ENCODE data around the gene FLYWCH2. TPM values are rescaled to one million over a fixed set of nuclear protein-coding genes. Genes with fewer than 3 reads are reported as not detected.
A peak's percentile ranks its signal among the peaks of the same experiment; 100 is the strongest.
"Not testable (repeated sequence)": the region's sequence is repeated elsewhere in the genome, so short reads cannot be mapped to it uniquely, and the experiment has no call there.

Gene FLYWCH2
- total RNA-seq, 1 donor from 2014 or later, result 26.9 TPM

DNA sequence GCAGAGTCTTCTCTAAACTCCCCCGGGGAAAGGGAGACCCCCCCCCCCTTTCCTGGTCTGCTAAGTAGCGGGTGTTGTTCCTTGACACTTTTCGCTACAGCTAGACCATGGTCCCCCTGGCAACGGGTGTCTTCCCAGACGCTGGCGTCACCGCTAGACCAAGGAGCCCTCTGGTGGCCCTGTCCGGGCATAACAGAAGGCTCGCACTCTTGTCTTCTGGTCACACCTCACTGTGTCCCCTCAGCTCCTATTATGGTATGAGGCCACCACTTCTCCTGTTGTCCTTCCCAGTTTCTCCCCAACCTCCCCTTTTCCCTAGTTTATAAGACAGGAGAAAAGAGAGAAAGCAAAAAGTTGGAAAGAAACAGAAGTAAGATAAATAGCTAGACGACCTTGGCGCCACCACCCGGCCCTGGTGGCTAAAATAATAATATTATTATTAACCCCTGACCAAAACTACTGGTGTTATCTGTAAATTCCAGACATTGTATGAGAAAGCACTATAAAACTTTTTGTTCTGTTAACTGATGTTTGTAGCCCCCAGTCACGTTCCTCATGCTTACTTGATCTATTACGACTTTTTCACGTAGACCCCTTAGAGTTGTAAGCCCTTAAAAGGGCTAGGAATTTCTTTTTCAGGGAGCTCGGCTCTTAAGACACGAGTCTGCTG is 24.2 kb downstream of the FLYWCH2 start:
- TF ChIP-seq, protein P1, sequence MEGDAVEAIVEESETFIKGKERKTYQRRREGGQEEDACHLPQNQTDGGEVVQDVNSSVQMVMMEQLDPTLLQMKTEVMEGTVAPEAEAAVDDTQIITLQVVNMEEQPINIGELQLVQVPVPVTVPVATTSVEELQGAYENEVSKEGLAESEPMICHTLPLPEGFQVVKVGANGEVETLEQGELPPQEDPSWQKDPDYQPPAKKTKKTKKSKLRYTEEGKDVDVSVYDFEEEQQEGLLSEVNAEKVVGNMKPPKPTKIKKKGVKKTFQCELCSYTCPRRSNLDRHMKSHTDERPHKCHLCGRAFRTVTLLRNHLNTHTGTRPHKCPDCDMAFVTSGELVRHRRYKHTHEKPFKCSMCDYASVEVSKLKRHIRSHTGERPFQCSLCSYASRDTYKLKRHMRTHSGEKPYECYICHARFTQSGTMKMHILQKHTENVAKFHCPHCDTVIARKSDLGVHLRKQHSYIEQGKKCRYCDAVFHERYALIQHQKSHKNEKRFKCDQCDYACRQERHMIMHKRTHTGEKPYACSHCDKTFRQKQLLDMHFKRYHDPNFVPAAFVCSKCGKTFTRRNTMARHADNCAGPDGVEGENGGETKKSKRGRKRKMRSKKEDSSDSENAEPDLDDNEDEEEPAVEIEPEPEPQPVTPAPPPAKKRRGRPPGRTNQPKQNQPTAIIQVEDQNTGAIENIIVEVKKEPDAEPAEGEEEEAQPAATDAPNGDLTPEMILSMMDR (IDR thresholded peaks at IDR 0.05; ENCODE audit: unreplicated experiment), result peak; percentile 55
- H3K36me3 Mint-ChIP-seq (ENCODE audit: insufficient read depth); DNase-seq (ENCODE audit: low spot score, unreplicated experiment); H3K27me3 Mint-ChIP-seq; H3K27ac Mint-ChIP-seq; H3K9me3 Mint-ChIP-seq (ENCODE audit: low read depth); H3K4me3 Mint-ChIP-seq (ENCODE audit: low read depth); H3K4me1 Mint-ChIP-seq (ENCODE audit: low read depth): not testable (repeated sequence)

DNA sequence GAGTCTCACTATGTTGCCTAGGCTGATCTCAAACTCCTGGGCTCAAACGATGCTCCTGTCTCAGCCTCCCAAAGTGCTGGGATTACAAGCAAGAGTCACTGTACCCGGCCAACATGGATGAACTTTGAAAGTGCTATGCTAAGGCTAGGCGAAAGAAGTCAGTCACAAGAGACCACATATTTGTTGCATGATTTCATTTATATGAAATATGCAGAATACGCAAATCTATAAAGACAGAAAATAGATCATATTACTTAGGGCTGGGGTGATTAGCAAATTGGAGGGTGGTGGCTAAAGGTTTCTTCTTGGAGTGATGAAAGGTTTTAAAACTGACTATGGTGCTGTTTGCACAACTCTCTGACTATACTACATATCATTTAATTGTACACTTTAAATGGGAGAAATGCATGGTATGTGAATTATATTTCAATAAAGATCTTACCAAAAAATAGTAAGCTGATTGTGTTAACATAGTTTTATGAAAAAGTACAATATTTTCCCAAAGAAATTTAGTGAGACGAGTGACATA is 27.5 kb downstream of the FLYWCH2 start:
- no peak overlapping the region for H3K27ac Mint-ChIP-seq
- H3K4me3 Mint-ChIP-seq (ENCODE audit: low read depth), result peak overlapping the region; percentile 19
- no peaks in the 10 kb centered on the region for H3K9me3 Mint-ChIP-seq (ENCODE audit: low read depth)

DNA sequence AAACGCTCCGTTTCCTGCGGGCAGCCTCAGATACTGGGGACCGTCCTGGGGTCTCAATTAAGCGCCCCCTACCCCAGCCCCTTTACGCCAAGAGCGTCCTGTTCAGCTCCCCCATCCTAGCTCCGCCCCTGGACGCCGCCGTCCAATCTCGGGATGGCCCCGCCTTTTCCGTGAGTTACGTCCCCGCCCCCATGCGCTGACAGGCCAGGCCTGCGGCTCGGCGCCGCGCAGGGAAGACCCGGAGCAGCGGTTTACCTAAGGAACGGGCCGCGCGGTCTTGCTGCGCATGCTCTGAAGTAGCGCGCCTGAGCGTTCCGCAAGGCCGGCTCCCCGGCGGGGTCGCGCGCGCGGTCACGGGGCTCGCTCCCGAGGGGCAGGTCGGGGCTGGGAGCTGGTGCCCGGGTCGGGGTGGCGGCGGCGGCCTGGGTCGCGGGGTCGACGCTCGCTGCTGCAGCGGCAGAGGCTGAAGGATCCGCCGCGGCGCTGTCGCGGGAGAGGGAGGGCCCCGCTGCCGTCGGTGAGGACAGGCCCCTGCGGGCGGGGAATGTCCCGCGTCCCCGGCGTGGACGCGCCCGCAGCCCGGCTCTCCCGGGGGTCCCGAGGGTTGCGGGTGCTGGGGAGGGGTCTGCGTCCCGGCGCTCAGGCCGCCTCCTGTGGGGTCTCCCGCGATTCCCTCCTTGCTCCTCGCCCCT is 28.8 kb downstream of the FLYWCH2 start, which contains the start of gene FLYWCH1:
Gene FLYWCH1 (plus strand): TSS at position 294 of the 692 bp plus-strand sequence. CDS start 17,755 bp downstream, outside the sequence.
- Mint-ChIP-seq H3K27ac (peak within 1 kb of the TSS; percentile 89), H3K4me3 (ENCODE audit: low read depth) (peak within 1 kb of the TSS; percentile 83), H3K36me3 (ENCODE audit: insufficient read depth) (no peaks in the 10 kb centered on the region), H3K9me3 (ENCODE audit: low read depth) (no peaks in the 10 kb centered on the region), H3K27me3 (peaks cover 17% of the 10 kb centered on the region), H3K4me1 (ENCODE audit: low read depth) (peaks cover 4% of the 10 kb centered on the region)
- DNase-seq (ENCODE audit: low spot score, unreplicated experiment), result peak; percentile 97
- TF ChIP-seq, protein P1 (IDR thresholded peaks at IDR 0.05; ENCODE audit: unreplicated experiment), result no peak

More for the DNA sequence above, 27.5 kb downstream of the FLYWCH2 start:
- peaks cover 4% of the 10 kb centered on the region for H3K4me1 Mint-ChIP-seq (ENCODE audit: low read depth)
- TF ChIP-seq, protein P1 (IDR thresholded peaks at IDR 0.05; ENCODE audit: unreplicated experiment), result no peak
- H3K27me3 Mint-ChIP-seq, result peaks cover 17% of the 10 kb centered on the region
- DNase-seq (ENCODE audit: low spot score, unreplicated experiment), result no peak
- H3K36me3 Mint-ChIP-seq (ENCODE audit: insufficient read depth), result no peaks in the 10 kb centered on the region

DNA sequence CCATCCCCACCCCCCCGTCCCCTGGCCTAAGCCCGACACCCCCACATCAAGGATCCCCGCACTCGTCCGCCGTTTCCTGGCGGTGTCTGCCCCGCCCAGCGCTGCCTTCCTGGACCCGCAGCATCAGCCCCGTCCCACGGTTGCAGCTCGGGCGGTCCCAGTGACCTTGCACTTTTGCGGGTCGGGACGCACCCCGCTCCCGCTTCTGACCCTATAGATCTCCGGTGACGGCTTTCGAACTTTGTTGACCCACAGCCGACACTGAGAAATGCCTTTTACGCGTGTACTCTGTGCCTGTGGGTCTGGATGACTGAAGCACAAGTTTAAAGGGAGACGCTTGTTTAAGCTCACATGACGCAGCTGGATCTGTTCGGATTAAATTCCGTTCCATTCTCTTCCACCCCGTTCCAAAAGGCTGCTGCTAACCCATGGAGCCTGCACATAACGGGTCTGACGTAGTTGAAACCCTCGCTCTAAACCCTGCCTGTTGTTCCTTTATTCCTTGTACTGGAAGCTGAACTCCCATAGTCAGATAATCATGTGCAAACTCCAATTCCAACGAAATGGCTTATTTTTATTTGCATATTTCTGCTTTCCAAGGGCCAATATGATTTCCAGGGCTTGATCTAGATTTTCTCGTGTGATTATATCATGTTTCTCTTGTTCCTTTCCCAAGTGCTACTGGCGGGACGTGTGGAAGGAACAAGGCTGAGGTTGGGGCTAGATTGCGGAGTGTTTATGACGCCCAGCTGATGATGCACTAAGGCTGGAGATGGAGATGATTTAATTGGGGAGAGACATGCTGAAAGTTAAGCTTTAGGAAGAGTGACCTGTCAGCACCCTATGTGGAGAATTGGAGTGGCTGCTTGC is 29.6 kb downstream of the FLYWCH2 start:
- no peak for DNase-seq (ENCODE audit: low spot score, unreplicated experiment)
- peaks cover 17% of the 10 kb centered on the region for H3K27me3 Mint-ChIP-seq
- H3K4me1 Mint-ChIP-seq (ENCODE audit: low read depth), result peaks cover 4% of the 10 kb centered on the region
- H3K27ac Mint-ChIP-seq, result peak overlapping the region; percentile 55
- no peaks in the 10 kb centered on the region for H3K9me3 Mint-ChIP-seq (ENCODE audit: low read depth)
- TF ChIP-seq, protein P1 (IDR thresholded peaks at IDR 0.05; ENCODE audit: unreplicated experiment), result no peak
- H3K4me3 Mint-ChIP-seq (ENCODE audit: low read depth), result peak overlapping the region; percentile 83
- H3K36me3 Mint-ChIP-seq (ENCODE audit: insufficient read depth), result no peaks in the 10 kb centered on the region

DNA sequence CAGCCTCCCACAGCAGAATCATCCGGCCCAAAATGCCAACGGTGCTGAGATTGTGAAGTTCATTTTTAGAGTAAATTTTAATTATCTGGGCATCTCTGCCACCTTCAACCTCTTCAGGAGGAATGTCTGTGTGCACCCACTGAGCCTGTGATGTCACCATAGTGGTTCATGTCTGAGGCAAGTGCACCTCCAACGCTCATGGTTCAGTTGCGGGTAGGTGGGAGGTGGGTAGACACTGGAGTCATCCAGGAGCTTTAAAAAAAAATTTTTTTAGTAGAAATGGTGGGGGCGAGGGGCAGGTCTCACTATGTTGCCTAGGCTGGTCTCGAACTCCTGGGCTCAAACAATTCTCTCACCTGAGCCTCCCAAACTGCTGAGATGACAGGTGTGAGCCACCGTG is 30.6 kb downstream of the FLYWCH2 start:
- H3K27me3 Mint-ChIP-seq, result peaks cover 17% of the 10 kb centered on the region
- TF ChIP-seq, protein P1 (IDR thresholded peaks at IDR 0.05; ENCODE audit: unreplicated experiment), result no peak

More for the DNA sequence above, 30.6 kb downstream of the FLYWCH2 start:
- H3K9me3 Mint-ChIP-seq (ENCODE audit: low read depth), result no peaks in the 10 kb centered on the region
- no peaks in the 10 kb centered on the region for H3K36me3 Mint-ChIP-seq (ENCODE audit: insufficient read depth)
- H3K4me3 Mint-ChIP-seq (ENCODE audit: low read depth), result peak overlapping the region; percentile 83
- peaks cover 4% of the 10 kb centered on the region for H3K4me1 Mint-ChIP-seq (ENCODE audit: low read depth)
- no peak overlapping the region for H3K27ac Mint-ChIP-seq
- no peak for DNase-seq (ENCODE audit: low spot score, unreplicated experiment)
